MM.1S (cell line): ENCODE data around the gene MUSK.

Source experiments
- DNase-seq: peaks from one replicate; pipeline ENCODE4 v3.0.0-alpha.2; 2015
- H2AFZ ChIP-seq: fragments of 300-600 bp; sonication (generic); 2 replicates; pipeline ENCODE4 v1.6.0; 2016; ENCODE audit warnings: antibody characterized with exemption, low read length
- H3F3A ChIP-seq: fragments of 300-600 bp; sonication (generic); 2 replicates; pipeline ENCODE4 v1.6.1; 2016; ENCODE audit warnings: mild to moderate bottlenecking, antibody characterized with exemption, low read length, moderate library complexity, mixed read lengths; ENCODE audit not compliant: insufficient read depth
- H3K27ac ChIP-seq: fragments of 300-600 bp; sonication (generic); 2 replicates; pipeline ENCODE4 v1.5.1; 2016; ENCODE audit warnings: mild to moderate bottlenecking, low read length
- H3K27me3 ChIP-seq: fragments of 300-600 bp; sonication (generic); replicated peaks from 2 replicates; pipeline ENCODE4 v1.6.0; 2016; ENCODE audit warnings: low read length; ENCODE audit not compliant: insufficient read depth
- H3K36me3 ChIP-seq: fragments of 300-600 bp; sonication (generic); replicated peaks from 2 replicates; pipeline ENCODE4 v1.6.1; 2016; ENCODE audit warnings: mild to moderate bottlenecking, low read length, mixed read lengths; ENCODE audit not compliant: insufficient read depth
- H3K4me1 ChIP-seq: fragments of 300-600 bp; sonication (generic); 2 replicates; pipeline ENCODE4 v1.6.1; 2016; ENCODE audit warnings: low read length, mixed read lengths
- H3K4me2 ChIP-seq: fragments of 300-600 bp; sonication (generic); 2 replicates; pipeline ENCODE4 v1.6.0; 2016; ENCODE audit warnings: low read depth, low read length
- H3K4me3 ChIP-seq: fragments of 300-600 bp; sonication (generic); 2 replicates; pipeline ENCODE4 v1.5.1; 2016; ENCODE audit warnings: low read length, mixed read lengths
- H3K79me2 ChIP-seq: fragments of 300-600 bp; sonication (generic); 2 replicates; pipeline ENCODE4 v1.6.1; 2016; ENCODE audit warnings: mixed run types, low read length, mixed read lengths
- H3K9ac ChIP-seq: fragments of 300-600 bp; sonication (generic); 2 replicates; pipeline ENCODE4 v1.6.1; 2016; ENCODE audit warnings: low read length, mixed read lengths
- H3K9me2 ChIP-seq: fragments of 300-600 bp; sonication (generic); replicated peaks from 2 replicates; pipeline ENCODE4 v1.6.1; 2016; ENCODE audit warnings: mild to moderate bottlenecking, low read length, mixed read lengths; ENCODE audit not compliant: insufficient read depth
- H3K9me3 ChIP-seq: fragments of 300-600 bp; sonication (generic); replicated peaks from 2 replicates; pipeline ENCODE4 v1.6.1; 2016; ENCODE audit warnings: mild to moderate bottlenecking, low read length, mixed read lengths; ENCODE audit not compliant: insufficient read depth
- H4K20me1 ChIP-seq: fragments of 300-600 bp; sonication (generic); 2 replicates; pipeline ENCODE4 v1.6.1; 2016; ENCODE audit warnings: mild to moderate bottlenecking, low read length, moderate library complexity, mixed read lengths; ENCODE audit not compliant: insufficient read depth
- CTCF ChIP-seq: fragments of 300-600 bp; sonication (generic); IDR thresholded peaks from 2 replicates; pipeline ENCODE4 v1.5.1; 2016; ENCODE audit warnings: antibody characterized with exemption, low read length, mixed read lengths
- EZH2 ChIP-seq: fragments of 300-600 bp; sonication (generic); optimal IDR thresholded peaks from 2 replicates; pipeline ENCODE3; 2017; ENCODE audit warnings: low read depth, mild to moderate bottlenecking, antibody characterized with exemption, low read length, mixed read lengths
- EZH2phosphoT487 ChIP-seq: fragments of 300-600 bp; sonication (generic); IDR thresholded peaks from 2 replicates; pipeline ENCODE4 v1.6.1; 2018; ENCODE audit warnings: antibody characterized with exemption, low read length

MUSK gene

GRCh38 chr9:110707419-110707818 is 38.8 kb downstream of the MUSK start:
- no peak overlapping the region for H3K9ac ChIP-seq
- no peaks in the 10 kb centered on the region for H3K9me3 ChIP-seq
- no peak overlapping the region for H2AFZ ChIP-seq
- TF ChIP-seq CTCF (no peak), EZH2phosphoT487 (no peak), EZH2 (no peak)
- no peak overlapping the region for H3K4me3 ChIP-seq
- H3K27me3 ChIP-seq = no peaks in the 10 kb centered on the region
- H3K9me2 ChIP-seq = no peaks in the 10 kb centered on the region
- H4K20me1 ChIP-seq = no peaks in the 10 kb centered on the region
- H3K27ac ChIP-seq = no peak overlapping the region
- H3K36me3 ChIP-seq = no peaks in the 10 kb centered on the region
- H3K4me1 ChIP-seq = no peaks in the 10 kb centered on the region
- H3K4me2 ChIP-seq = no peak overlapping the region
- no peaks in the 10 kb centered on the region for H3K79me2 ChIP-seq
- no peak for DNase-seq
- H3F3A ChIP-seq = no peaks in the 10 kb centered on the region

GRCh38 chr9:110710420-110710819 is 41.8 kb downstream of the MUSK start:
- H3K36me3 ChIP-seq = no peaks in the 10 kb centered on the region
- no peak overlapping the region for H3K4me2 ChIP-seq
- H3K4me3 ChIP-seq = no peak overlapping the region
- no peaks in the 10 kb centered on the region for H3K9me3 ChIP-seq
- no peak overlapping the region for H3K9ac ChIP-seq
- H3K9me2 ChIP-seq = no peaks in the 10 kb centered on the region
- H3K79me2 ChIP-seq = no peaks in the 10 kb centered on the region
- no peaks in the 10 kb centered on the region for H3F3A ChIP-seq
- no peaks in the 10 kb centered on the region for H3K4me1 ChIP-seq
- H3K27ac ChIP-seq = no peak overlapping the region
- no peak for DNase-seq
- no peak overlapping the region for H2AFZ ChIP-seq
- no peaks in the 10 kb centered on the region for H4K20me1 ChIP-seq
- TF ChIP-seq EZH2 (no peak), EZH2phosphoT487 (no peak), CTCF (no peak)
- no peaks in the 10 kb centered on the region for H3K27me3 ChIP-seq

- no peaks in the 10 kb centered on the region for H3K4me1 ChIP-seq
- H3F3A ChIP-seq = no peaks in the 10 kb centered on the region
- H3K27ac ChIP-seq = no peak overlapping the region
- no peak overlapping the region for H2AFZ ChIP-seq
- TF ChIP-seq CTCF = no peak
- TF ChIP-seq EZH2phosphoT487 = no peak
- TF ChIP-seq EZH2 = no peak
- no peaks in the 10 kb centered on the region for H3K36me3 ChIP-seq
- no peaks in the 10 kb centered on the region for H3K9me2 ChIP-seq
- H3K27me3 ChIP-seq = no peaks in the 10 kb centered on the region
- no peak overlapping the region for H3K4me2 ChIP-seq
- DNase-seq = no peak
- no peaks in the 10 kb centered on the region for H3K79me2 ChIP-seq
- no peaks in the 10 kb centered on the region for H3K9me3 ChIP-seq
- no peak overlapping the region for H3K4me3 ChIP-seq
- H3K9ac ChIP-seq = no peak overlapping the region
- H4K20me1 ChIP-seq = no peaks in the 10 kb centered on the region
These were observed 44.4 kb downstream of the MUSK start for GRCh38 chr9:110712955-110713354.
